HS-27A (cell line): ENCODE measurements around the gene CILP2.

Experiments
- DNase-seq: peaks from one replicate; pipeline ENCODE4 v3.0.0-alpha.2; 2012; ENCODE audit warnings: low read depth, missing footprints

CILP2 gene

DNA sequence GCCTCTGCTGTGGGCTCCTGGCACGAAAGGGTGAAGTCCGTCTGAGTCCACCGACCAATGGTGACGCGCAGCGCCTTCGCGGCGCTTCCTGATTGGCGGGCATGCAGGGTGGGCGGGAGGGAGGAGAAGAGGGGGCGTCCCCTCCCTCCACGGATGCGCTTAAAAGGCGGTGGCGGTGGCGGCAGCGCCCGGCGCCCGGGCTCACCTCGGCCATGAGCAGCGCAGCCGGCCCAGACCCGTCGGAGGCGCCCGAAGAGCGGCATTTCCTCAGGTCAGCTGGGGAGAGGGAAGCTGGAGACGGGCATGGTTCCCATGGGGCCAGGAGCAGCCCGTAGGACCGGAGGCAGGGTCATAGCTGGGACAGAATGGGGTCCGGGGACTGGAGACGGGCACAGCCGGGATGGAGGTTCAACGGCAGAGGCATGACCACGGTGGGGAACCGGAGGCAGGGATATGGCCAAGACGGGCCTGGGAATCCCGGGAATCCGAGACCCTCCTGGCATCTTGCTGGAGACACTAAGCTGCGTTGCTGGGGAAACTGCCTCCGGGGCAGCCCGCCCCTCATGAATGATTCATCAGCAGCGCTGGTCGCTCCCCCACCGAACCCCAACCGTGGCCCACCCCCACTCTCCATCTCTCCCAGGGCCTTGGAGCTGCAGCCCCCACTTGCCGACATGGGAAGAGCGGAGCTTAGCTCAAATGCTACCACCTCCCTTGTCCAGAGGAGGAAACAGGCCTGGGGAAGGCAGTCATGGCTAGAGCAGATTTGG, 9.2 kb upstream of the CILP2 start, which contains the start of gene YJEFN3:
Gene YJEFN3, plus strand, starts transcription at position 191 of the 770 bp plus-strand sequence. Its CDS starts 22 bp downstream, at position 213.
- DNase-seq: no peak

DNA sequence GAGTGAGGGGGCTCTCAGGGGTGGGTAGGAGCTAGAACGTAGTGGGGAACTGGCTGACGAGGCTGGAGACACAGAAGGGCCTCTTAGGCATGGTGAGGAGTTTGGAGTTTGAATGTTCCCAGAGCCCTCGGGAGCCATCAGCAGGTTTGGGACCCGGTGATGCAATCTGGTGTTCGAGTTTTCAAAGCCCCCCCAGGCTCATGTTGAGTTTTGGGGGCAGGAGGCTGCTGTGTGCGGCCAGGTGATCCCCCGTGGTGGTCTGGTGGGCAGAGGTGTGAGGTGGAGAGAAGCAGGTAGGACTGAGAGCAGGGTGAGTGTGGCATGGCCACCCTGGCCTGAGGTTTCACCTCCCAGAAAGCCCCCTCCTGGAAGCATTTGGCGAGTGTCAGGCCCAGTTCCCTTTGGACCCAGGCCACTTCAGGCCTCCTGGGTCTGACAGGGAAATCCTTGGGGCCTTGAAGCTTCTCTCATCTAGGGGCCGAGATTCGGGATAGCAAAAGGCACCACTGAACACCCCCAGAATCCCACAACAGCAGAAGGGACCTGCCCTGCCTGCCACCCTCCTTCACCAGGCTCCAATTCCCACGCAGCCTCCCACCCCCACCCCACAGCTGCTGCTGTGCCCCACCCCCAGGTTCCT, 8.2 kb upstream of the CILP2 start:
- no peak for DNase-seq

DNA sequence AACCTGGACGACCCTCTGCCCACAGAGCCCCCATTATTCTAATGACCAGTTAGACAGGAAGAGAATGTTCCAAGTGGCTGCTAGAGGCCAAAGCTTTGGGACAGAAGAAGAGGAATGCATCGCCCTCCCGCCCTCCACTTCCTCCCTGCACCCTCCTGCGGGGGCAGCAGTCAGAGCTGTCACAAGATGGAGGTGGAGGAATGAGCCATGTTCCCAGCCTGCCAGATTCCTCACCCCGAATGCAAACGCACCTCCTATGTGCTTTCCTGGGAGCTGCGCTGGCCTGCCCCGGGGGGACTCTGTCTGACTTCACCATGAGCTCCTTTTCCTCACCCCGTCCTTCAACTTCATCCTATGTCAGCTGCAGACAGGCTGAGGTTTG, 7.7 kb upstream of the CILP2 start:
- no peak for DNase-seq

DNA sequence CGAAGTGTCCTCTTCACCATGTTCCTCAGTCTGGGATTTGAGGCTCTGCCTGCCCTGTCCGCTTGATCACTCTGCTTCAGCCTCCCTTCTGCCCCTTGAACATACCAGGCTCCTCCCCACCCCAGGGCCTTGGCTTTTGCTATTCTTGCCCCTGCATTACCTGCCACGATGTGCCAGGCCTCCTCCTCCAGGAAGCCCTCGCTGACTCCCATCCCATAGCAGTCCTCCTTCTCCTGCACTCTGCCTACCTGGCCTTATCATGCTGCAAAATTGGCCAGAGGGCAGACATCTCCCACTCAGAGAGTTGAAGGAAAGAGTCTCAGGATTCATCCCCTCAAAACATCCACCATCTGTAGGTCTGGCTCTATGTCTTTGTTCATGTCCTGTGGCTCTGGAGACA, 7.2 kb upstream of the CILP2 start:
- no peak for DNase-seq

DNA sequence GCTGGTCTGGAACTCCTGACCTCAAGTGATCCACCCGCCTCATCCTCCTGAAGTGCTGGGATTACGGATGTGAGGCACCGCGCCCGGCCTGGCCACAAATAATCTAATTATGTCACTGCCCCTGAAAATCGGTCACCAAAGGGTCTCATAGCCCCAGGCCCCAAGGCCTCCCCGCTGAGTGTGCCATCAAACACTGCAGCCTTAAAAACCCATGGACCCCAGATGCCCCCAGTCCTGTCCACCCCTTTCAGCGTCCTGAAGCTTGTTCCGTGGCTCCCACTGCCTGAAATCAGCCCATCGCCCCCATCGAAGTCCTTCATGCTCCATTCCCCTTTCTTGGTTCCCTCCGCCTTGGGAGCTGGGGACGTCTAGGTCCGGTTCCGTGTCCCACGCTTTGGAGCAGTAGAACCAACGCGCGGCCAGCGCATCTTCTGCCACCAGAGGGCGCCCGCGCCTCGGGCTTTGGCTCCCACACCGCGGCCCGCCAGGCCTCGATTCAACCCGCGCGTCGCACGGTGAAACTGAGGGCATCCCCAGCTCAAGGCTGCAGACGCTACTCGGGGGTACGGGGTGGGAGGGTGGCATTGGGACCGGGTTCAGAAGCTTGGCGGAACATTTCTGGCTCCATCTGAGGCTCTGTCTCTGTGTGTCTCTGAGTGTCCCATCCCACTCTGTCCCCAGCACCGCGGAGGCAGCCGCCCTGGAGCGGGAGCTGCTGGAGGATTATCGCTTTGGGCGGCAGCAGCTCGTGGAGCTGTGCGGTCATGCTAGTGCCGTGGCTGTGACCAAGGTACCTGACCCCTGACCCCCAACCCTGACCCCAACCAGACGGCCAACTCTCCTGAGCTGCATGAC, 5.9 kb upstream of the CILP2 start:
- DNase-seq: no peak

DNA sequence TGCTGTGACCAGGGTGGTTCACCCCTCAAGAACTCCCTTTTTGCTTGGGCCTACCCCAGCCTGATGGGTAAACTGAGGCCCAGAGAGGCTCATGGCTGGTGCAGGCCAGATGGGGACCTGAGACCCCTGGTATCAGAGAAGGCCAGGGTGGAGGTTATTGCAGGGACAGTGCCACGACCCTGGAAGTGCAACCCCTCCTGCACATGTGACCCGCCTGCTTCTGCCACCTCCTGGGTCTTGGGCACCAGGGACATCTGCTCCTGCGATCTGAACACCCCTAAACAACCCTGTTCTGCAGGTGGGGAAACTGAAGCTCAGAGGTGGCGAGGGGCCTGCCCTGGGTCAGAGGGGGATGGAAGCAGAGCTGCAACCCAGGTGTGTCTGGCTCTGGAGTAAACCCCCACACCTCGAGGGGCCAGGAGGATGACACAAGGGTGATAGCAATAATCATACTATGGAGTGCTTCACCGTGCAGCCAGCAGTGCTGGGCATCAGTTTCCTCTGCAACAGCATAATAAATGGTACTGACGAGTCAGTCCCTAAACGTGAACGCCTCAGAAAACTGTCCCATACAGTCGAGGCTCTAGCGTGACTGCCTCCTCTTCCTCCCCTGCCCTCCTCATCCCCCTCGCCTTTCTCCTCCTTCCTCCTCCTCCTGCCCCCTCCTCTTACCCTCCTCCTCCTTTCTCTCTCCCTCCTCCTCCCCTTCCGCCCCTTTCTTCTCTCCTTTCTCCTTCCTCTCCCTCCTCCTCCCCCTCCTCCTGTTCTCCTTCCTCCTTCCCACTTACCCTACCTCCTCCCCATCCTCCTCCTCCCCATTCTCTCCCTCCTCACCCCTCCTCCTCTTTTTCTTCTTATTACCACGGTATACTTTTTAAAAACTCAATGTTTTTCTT, 5.0 kb upstream of the CILP2 start:
- DNase-seq: no peak

DNA sequence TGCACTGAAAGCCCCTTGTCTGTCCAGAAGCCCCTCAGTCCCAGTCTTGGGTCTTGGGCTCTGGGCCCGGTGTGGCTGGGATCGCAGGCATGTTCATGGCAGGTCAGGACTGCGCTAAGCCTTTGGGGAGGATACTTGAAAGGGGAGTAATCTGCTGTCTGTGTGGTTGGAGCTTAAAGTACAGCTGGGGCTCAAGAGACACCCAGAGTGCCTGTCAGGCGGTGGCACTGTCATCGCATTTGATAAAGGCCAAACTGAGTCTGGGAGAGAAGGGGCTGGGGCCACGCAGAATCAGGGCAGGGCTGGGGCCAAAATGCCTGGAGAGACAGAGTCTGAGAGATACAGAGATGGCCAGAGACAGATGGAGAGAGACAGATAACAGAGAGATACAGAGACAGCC, 4.2 kb upstream of the CILP2 start:
- DNase-seq: no peak

DNA sequence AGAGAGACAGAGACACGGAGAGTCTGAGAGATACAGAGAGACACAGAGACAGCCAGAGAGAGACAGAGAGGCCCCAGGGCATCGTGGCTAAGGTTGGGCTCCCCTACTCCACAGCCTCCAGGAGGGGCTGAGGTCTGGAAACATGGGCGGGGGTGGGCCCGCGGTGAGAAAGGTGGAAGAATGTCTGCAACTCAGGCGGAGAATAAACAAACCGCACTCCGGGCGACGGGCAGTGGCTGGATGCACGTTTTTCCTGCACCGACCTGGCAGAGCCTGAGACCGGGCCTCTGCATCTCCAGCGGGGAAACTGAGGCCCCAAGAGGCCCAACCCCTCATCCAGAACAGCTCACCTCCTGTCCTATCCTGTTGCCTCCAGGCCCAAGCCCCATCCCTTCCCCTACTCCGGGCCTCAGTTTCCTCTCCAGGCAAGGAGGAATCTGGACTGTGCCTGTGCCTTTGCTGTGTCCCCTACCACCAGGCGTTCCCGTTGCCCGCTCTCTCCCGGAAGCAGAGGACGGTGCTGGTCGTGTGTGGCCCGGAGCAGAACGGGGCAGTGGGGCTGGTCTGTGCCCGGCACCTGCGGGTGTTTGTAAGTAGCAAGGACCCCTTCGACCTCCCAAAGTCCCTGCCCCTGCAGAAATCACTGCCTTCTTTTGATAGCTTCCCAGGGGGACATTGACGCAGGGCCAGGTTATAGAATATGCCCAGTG, 3.4 kb upstream of the CILP2 start:
- no peak for DNase-seq

DNA sequence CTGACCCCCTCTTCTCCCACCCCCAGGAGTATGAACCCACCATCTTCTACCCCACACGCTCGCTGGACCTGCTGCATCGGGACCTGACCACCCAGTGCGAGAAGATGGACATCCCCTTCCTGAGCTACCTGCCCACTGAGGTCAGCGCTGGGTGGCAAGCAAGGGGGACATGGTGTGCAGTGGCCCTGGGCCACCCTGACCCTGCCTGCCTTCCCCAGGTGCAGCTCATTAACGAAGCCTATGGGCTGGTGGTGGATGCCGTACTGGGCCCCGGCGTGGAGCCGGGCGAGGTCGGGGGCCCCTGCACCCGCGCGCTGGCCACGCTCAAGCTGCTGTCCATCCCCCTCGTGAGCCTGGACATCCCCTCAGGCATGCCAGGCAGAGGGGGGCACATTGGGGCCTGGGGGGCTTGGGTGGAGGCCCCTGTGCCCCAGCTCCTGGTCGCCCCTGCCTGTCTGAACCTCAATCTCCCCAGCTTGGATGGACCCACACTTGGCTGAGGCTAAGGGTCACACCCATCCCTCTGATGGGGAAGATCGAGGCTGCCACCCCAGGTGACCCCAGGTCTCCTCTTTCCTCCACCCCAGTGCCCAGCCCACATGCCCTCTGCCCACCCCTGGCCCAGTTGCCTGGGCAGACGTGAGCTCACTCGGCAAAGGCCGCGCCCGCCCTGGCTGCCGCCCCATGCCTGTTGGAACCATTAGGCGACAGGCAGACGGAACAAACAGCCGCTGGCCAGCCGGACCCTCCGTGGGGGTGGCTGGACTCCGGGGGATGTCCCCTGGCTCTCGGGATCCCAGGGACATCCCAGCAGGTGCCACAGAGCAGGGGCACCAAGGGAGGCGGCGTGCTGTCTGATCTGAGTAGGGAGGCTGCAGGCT, 2.5 kb upstream of the CILP2 start:
- DNase-seq: no peak

- no peak for DNase-seq
Measured at GRCh38 chr19:19537075-19538048, 703 bp upstream of the CILP2 start.

- DNase-seq: no peak
Measured at GRCh38 chr19:19538785-19539166, 711 bp downstream of the CILP2 start.

DNA sequence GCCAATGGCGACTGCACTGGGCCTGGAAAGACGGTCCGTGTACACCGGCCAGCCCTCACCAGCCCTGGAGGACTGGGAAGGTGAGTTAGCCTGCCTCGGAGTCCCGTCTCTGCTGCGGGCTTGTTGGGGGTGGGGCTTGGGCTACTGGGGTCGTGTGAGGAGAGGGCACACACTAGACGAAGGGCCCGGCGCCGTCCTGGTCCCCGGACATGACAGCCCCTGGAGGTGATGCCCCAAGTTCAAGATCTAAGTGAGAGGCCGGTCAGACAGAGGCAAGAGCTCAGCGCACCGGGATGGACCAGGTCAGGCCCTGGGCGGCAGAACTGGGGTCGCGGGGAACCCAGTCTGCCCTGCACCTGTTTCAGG, 1.6 kb downstream of the CILP2 start:
- DNase-seq: no peak

- DNase-seq: no peak
Measured at GRCh38 chr19:19540064-19540714, 2.1 kb downstream of the CILP2 start.

DNA sequence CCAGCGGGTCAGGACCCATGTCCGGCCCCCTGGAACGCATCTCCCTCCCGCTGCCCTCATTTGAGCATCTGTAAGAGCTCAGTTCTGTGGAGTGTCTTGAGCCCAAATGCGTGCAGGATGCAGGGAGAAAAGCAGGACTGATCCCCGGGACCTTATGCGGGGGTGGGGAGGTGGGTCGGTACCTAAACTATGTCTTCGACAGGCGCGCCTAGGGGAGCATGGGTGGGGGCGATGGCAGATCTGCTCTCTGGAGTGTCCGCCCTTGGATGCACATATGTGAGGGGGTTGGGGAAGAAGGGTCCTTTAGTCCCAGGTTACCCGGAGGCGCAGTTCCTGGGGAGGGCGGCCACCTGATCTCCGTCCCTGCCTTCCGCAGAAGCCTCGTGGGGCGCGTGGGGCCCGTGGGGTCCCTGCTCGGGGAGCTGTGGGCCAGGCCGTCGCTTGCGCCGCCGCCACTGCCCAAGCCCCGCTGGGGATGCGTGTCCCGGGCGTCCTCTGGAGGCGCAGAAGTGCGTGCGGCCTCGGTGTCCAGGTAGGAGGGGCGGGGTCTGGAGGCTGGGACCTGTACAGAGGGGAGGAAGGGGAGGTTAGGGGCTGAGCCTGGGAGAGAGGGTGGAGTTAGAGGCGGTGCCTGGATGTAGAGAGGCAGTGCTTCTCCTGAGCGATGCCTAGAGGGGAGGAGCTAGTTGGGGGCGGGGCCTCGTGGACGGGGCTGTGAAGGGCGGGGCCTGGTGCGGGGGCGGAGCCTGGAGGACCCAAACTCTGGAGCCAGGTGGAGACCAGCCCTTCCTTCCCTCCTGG, 2.9 kb downstream of the CILP2 start:
- DNase-seq: no peak

DNA sequence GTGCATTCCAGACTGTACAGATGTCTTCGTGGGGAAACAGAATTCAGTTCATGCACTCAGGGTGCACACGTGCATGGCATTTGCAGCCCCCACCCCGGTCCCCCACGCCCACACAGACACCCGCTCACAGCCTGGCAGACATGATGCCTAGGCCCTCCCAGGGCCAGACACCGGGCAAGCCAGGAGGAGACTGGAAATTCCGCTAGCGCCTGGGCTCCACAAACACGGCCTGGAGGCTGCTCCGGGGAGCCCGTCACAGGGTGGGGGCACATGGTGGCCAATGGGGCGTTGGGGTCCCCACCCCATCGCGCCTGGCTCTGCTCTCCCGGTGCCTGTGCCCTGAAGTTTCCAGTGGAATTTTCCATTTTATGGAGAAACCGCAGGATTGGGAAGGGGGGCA, 3.6 kb downstream of the CILP2 start:
- no peak for DNase-seq

DNA sequence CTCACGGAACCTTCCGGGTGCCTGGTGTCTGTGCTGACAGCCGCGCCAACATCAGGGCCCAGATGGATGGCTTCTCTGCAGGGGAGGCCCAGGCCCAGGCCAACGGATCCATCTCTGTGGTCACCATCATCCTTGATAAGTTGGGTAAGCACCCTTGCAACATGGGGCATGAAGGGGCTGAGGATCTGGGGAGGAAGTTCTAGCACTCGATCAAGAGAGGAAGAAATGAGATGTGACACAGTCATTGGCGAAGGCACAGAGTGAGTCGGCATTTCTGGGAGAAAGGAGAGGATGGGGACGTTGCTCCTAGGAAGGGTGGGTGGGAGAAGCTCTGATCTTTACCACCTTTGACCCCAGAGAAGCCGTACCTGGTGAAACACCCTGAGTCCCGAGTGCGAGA, 4.4 kb downstream of the CILP2 start:
- no peak for DNase-seq

- DNase-seq: no peak
Measured at GRCh38 chr19:19543101-19543500, 5.0 kb downstream of the CILP2 start.

GRCh38 chr19:19543640-19544039, 5.6 kb downstream of the CILP2 start:
- DNase-seq: no peak
